H9 (cell line): Measurements from ENCODE around the gene ASTN1. TPM values are rescaled to one million over a fixed set of nuclear protein-coding genes. Genes with fewer than 3 reads are reported as not detected.

Source experiments
- DNase-seq: peaks from one replicate; pipeline ENCODE4 v3.0.0-alpha.2; 2017
- H2AFZ ChIP-seq: one replicate; pipeline ENCODE4 v1.6.1; 2013; ENCODE audit warnings: mild to moderate bottlenecking, low read length, control low read depth, moderate library complexity
- H2AK5ac ChIP-seq: 2 replicates; pipeline ENCODE4 v1.6.1; 2013; ENCODE audit warnings: low read length, control low read depth, mixed read lengths; ENCODE audit not compliant: insufficient read length
- H2BK120ac ChIP-seq: one replicate; pipeline ENCODE4 v1.6.1; 2013; ENCODE audit warnings: low read depth, mild to moderate bottlenecking, low read length, control low read depth, inconsistent platforms; ENCODE audit not compliant: poor library complexity, severe bottlenecking
- H2BK12ac ChIP-seq: 2 replicates; pipeline ENCODE4 v1.6.1; 2013; ENCODE audit warnings: low read length, control low read depth, mixed read lengths, low read depth; ENCODE audit not compliant: insufficient read length
- H2BK15ac ChIP-seq: 2 replicates; pipeline ENCODE4 v1.6.1; 2013; ENCODE audit warnings: low read depth, low read length, control low read depth
- H2BK20ac ChIP-seq: one replicate; pipeline ENCODE4 v1.6.1; 2013; ENCODE audit warnings: low read depth, mild to moderate bottlenecking, low read length, control low read depth, inconsistent platforms; ENCODE audit not compliant: poor library complexity, severe bottlenecking
- H2BK5ac ChIP-seq: 2 replicates; pipeline ENCODE4 v1.6.1; 2013; ENCODE audit warnings: low read length, control low read depth, mixed read lengths; ENCODE audit not compliant: insufficient read length
- H3K14ac ChIP-seq: 2 replicates; pipeline ENCODE4 v1.6.1; 2013; ENCODE audit warnings: low read length, control low read depth; ENCODE audit not compliant: insufficient read depth
- H3K18ac ChIP-seq: 2 replicates; pipeline ENCODE4 v1.6.1; 2013; ENCODE audit warnings: low read depth, mild to moderate bottlenecking, mixed read lengths, low read length, control low read depth; ENCODE audit not compliant: insufficient read length
- H3K23ac ChIP-seq: 2 replicates; pipeline ENCODE4 v1.6.1; 2013; ENCODE audit warnings: low read length, control low read depth, mixed read lengths, low read depth; ENCODE audit not compliant: insufficient read length
- H3K23me2 ChIP-seq: 2 replicates; pipeline ENCODE4 v1.6.1; 2013; ENCODE audit warnings: low read depth, mild to moderate bottlenecking, mixed read lengths, low read length, control low read depth; ENCODE audit not compliant: insufficient read length, poor library complexity, severe bottlenecking
- H3K27ac ChIP-seq: 2 replicates; pipeline ENCODE4 v1.5.1; 2013; ENCODE audit warnings: low read length, control low read depth, mixed read lengths, low read depth; ENCODE audit not compliant: insufficient read length
- H3K27me3 ChIP-seq: 2 replicates; pipeline ENCODE4 v1.6.1; 2013; ENCODE audit warnings: low read length, control low read depth, inconsistent platforms; ENCODE audit not compliant: insufficient read depth
- H3K4ac ChIP-seq: 2 replicates; pipeline ENCODE4 v1.6.1; 2013; ENCODE audit warnings: low read depth, mild to moderate bottlenecking, control low read depth, inconsistent platforms, low read length, moderate library complexity
- H3K4me1 ChIP-seq: 2 replicates; pipeline ENCODE4 v1.6.1; 2013; ENCODE audit warnings: low read length, control low read depth, inconsistent platforms; ENCODE audit not compliant: insufficient read depth
- H3K4me2 ChIP-seq: 2 replicates; pipeline ENCODE4 v1.6.1; 2013; ENCODE audit warnings: low read length, control low read depth, mixed read lengths; ENCODE audit not compliant: insufficient read length, insufficient read depth
- H3K56ac ChIP-seq: 2 replicates; pipeline ENCODE4 v1.6.1; 2013; ENCODE audit warnings: low read depth, mild to moderate bottlenecking, mixed read lengths, low read length, control low read depth; ENCODE audit not compliant: insufficient read length
- H3K79me1 ChIP-seq: 2 replicates; pipeline ENCODE4 v1.6.1; 2013; ENCODE audit warnings: low read depth, mild to moderate bottlenecking, moderate library complexity, low read length, control low read depth, inconsistent platforms; ENCODE audit not compliant: insufficient read depth, poor library complexity, severe bottlenecking
- H3K79me2 ChIP-seq: 2 replicates; pipeline ENCODE4 v1.6.1; 2013; ENCODE audit warnings: low read length, control low read depth, inconsistent platforms; ENCODE audit not compliant: insufficient read depth
- H3K9ac ChIP-seq: 2 replicates; pipeline ENCODE4 v1.6.1; 2013; ENCODE audit warnings: low read length, control low read depth, mixed read lengths; ENCODE audit not compliant: insufficient read length; ENCODE audit errors: extremely low read depth
- H3K9me3 ChIP-seq: one replicate; pipeline ENCODE4 v1.6.1; 2013; ENCODE audit warnings: low read depth, low read length, inconsistent platforms; ENCODE audit not compliant: control insufficient read depth
- H3T11ph ChIP-seq: one replicate; pipeline ENCODE4 v1.6.1; 2013; ENCODE audit warnings: mild to moderate bottlenecking, low read length, control low read depth, inconsistent platforms
- H4K20me1 ChIP-seq: one replicate; pipeline ENCODE4 v1.6.1; 2013; ENCODE audit not compliant: control insufficient read depth, insufficient read length, insufficient read depth
- H4K5ac ChIP-seq: 2 replicates; pipeline ENCODE4 v1.6.1; 2013; ENCODE audit warnings: low read depth, mild to moderate bottlenecking, mixed read lengths, low read length, control low read depth; ENCODE audit not compliant: insufficient read length
- H4K8ac ChIP-seq: replicated peaks from 2 replicates; pipeline ENCODE4 v1.6.1; 2013; ENCODE audit warnings: low read length, control low read depth, mixed read lengths, low read depth; ENCODE audit not compliant: insufficient read length
- H4K91ac ChIP-seq: 2 replicates; pipeline ENCODE4 v1.6.1; 2013; ENCODE audit warnings: low read depth, mild to moderate bottlenecking, moderate library complexity, mixed read lengths, low read length, control low read depth; ENCODE audit not compliant: insufficient read length
- H3K27ac Mint-ChIP-seq, 3 experiments: 2 replicates in 2 of 3; 3 replicates in 1 of 3; pipeline ENCODE4 v1.8.0; 2020 to 2021; ENCODE audit warnings: mixed read lengths in 3 of 3, mild to moderate bottlenecking in 1 of 3, moderate library complexity in 1 of 3
- H3K27me3 Mint-ChIP-seq: 2 replicates; pipeline ENCODE4 v1.8.0; 2021; ENCODE audit warnings: low read depth, mild to moderate bottlenecking, moderate library complexity, mixed read lengths
- H3K36me3 Mint-ChIP-seq, 3 experiments: 2 replicates in 2 of 3; 3 replicates in 1 of 3; pipeline ENCODE4 v1.8.0; 2020 to 2021; ENCODE audit warnings: low read depth in 3 of 3, mixed read lengths in 3 of 3; ENCODE audit not compliant: insufficient read depth in 1 of 3
- H3K4me1 Mint-ChIP-seq, 2 experiments: 2 replicates each; pipeline ENCODE4 v1.8.0; 2020; ENCODE audit warnings: mixed read lengths in 2 of 2
- H3K4me3 Mint-ChIP-seq, 2 experiments: 2 replicates in 1 of 2; 3 replicates in 1 of 2; pipeline ENCODE4 v1.8.0; 2020 to 2021; ENCODE audit warnings: mild to moderate bottlenecking in 2 of 2, mixed read lengths in 2 of 2, moderate library complexity in 1 of 2
- H3K9me3 Mint-ChIP-seq, 2 experiments: 2 replicates in 1 of 2; 3 replicates in 1 of 2; pipeline ENCODE4 v1.8.0; 2020; ENCODE audit warnings: mild to moderate bottlenecking in 2 of 2, mixed read lengths in 2 of 2, moderate library complexity in 1 of 2
- WGBS: extraction: QIAGEN DNeasy Blood & Tissue Kit; methylation state at CpG from one replicate; pipeline ENCODE4 v1.1.7; 2013; ENCODE audit warnings: missing lambda C conversion rate, low lambda C conversion rate, mixed read lengths; ENCODE audit not compliant: insufficient read length; ENCODE audit errors: extremely low coverage; 5-methylcytosine and 5-hydroxymethylcytosine counted together
- total RNA-seq: library from RNA; stranded (reverse); gene quantifications from 2 replicates; pipeline ENCODE4 v1.2.1, GENCODE V29; 2021
- TF ChIP-seq, protein P1 (sequence below): fragments of 200-600 bp; sonication (generic); conservative IDR thresholded peaks from 3 replicates; pipeline ENCODE4 v1.8.0; 2021; ENCODE audit warnings: antibody characterized with exemption, mild to moderate bottlenecking

Gene ASTN1
- total RNA-seq, 1 experiment from 2014 or later, result 0.98 TPM

GRCh38 chr1:177172272-177172671 is 7.8 kb upstream of the ASTN1 start:
- no peak overlapping the region for H4K5ac ChIP-seq
- no peak overlapping the region for H2AFZ ChIP-seq
- H2BK120ac ChIP-seq, result no peak overlapping the region
- H3K9ac ChIP-seq, result no peak overlapping the region
- H3K23me2 ChIP-seq, result peaks cover 4% of the 10 kb centered on the region
- H4K20me1 ChIP-seq, result no peaks in the 10 kb centered on the region
- no peak overlapping the region for H2BK20ac ChIP-seq
- Mint-ChIP-seq H3K27me3 (peaks cover 9% of the 10 kb centered on the region), H3K4me3 (no peak overlapping the region), H3K4me1 (peaks cover 7 to 9% of the 10 kb centered on the region in 2 experiments), H3K9me3 (no peaks in the 10 kb centered on the region), H3K36me3 (no peaks in the 10 kb centered on the region), H3K27ac (no peak overlapping the region)
- no peak overlapping the region for H3T11ph ChIP-seq
- H3K4me2 ChIP-seq, result no peak overlapping the region
- no peak for DNase-seq
- peaks cover 2% of the 10 kb centered on the region; the same call in 1 of the 2 replicates for H3K4me1 ChIP-seq
- TF ChIP-seq, protein P1, sequence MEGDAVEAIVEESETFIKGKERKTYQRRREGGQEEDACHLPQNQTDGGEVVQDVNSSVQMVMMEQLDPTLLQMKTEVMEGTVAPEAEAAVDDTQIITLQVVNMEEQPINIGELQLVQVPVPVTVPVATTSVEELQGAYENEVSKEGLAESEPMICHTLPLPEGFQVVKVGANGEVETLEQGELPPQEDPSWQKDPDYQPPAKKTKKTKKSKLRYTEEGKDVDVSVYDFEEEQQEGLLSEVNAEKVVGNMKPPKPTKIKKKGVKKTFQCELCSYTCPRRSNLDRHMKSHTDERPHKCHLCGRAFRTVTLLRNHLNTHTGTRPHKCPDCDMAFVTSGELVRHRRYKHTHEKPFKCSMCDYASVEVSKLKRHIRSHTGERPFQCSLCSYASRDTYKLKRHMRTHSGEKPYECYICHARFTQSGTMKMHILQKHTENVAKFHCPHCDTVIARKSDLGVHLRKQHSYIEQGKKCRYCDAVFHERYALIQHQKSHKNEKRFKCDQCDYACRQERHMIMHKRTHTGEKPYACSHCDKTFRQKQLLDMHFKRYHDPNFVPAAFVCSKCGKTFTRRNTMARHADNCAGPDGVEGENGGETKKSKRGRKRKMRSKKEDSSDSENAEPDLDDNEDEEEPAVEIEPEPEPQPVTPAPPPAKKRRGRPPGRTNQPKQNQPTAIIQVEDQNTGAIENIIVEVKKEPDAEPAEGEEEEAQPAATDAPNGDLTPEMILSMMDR, result no peak
- no peak overlapping the region for H2AK5ac ChIP-seq
- no peaks in the 10 kb centered on the region for H3K9me3 ChIP-seq
- H3K23ac ChIP-seq, result no peak overlapping the region
- H3K79me1 ChIP-seq, result no peaks in the 10 kb centered on the region
- H4K91ac ChIP-seq, result no peak overlapping the region
- H2BK12ac ChIP-seq, result no peak overlapping the region
- H3K27me3 ChIP-seq, result peaks cover 32% of the 10 kb centered on the region
- no peak overlapping the region for H3K27ac ChIP-seq
- no peak overlapping the region for H4K8ac ChIP-seq
- no peaks in the 10 kb centered on the region for H3K79me2 ChIP-seq
- H3K56ac ChIP-seq, result no peak overlapping the region
- H3K14ac ChIP-seq, result no peak overlapping the region
- no peak overlapping the region for H3K18ac ChIP-seq
- H2BK15ac ChIP-seq, result no peak overlapping the region
- no peak overlapping the region for H2BK5ac ChIP-seq
- WGBS, result no CpG with 5 or more reads among the region's 3 CpGs
- H3K4ac ChIP-seq, result no peak overlapping the region
